Midbrain (tissue), 1 donor: ENCODE measurements around the gene LGALS9B.
"Not testable (repeated sequence)": the region's sequence is repeated elsewhere in the genome, so short reads cannot be mapped to it uniquely, and the experiment has no call there.

Experiments
- DNase-seq: peaks from one replicate; lab custom pipeline; 2025; lab: John Stamatoyannopoulos, UW

LGALS9B gene

DNA sequence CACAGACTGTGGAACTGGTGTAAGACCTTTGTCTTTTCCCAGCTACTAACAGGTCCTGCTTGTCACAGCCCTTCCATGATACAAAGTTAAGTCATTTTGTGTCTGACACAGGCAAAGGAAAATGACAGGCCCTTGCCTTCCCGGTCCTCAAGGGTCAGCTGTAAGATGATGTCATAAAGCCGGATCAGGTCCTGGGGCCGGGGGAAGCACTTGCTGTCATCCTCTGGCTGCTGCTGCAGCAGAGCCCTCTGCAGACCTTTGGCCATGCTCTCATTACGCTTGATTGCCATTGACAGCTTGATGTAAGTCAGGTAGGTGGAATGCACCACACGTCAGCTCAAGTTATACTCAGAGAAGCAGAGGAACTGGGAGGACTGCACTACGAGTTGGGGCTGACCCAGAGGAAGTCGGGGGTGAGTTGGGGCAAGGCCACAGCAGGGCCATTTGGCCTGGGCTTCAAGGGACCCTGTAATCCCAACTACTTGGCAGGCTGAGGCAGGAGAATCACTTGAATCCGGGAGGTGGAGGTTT lies 50.9 kb downstream of the LGALS9B start:
- not testable (repeated sequence) for DNase-seq

DNA sequence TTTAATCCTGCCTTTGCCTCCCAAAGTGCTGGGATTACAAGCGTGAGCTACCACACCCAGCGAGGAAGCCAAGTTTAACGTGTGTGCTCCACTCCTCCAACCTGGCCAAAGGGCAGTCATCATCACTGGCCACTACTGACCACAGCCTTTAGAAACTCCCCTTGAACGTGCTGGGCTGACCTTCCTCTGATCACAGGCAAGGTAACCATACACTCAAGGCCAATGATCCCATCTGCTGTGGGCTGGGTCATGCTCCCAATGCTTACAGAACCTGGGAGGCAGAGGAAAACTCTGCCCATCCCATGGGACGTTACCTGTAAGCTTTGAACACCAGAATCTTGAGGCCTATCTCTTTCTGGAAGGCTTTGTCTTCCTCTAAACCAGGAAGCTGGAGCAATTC lies 51.9 kb downstream of the LGALS9B start:
- not testable (repeated sequence) for DNase-seq

DNA sequence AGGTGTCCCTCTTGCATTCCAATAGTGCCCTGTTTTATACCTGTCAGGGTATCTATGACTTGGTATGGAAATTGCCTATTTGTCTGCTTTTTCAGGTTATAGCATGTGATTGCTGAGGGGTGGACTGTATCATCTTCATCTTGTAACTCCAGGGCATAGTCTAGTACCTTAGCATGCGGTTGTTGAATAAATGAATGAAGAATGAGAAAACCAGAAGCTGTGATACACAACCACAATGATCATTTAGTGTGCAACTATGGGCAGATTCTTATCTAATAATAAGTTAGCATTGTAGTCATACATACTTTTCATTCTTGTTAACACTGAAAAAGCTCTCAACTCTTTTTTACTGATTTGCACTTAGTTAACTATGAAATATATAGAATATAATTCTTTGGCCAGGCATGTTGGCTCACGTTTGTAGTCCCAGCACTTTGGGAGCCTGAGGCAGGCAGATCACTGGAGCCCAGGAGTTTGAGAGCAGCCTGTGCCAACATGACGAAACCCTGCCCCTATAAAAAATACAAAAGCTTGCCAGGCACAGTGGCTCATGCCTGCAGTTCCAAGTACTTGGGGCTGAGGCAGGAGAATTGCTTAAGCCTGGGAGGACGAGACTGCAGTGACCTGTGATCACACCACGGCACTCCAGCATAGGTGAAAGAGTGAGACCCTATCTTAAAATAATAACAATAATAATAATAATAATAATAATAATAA lies 65.9 kb downstream of the LGALS9B start:
- DNase-seq, result not testable (repeated sequence)

DNA sequence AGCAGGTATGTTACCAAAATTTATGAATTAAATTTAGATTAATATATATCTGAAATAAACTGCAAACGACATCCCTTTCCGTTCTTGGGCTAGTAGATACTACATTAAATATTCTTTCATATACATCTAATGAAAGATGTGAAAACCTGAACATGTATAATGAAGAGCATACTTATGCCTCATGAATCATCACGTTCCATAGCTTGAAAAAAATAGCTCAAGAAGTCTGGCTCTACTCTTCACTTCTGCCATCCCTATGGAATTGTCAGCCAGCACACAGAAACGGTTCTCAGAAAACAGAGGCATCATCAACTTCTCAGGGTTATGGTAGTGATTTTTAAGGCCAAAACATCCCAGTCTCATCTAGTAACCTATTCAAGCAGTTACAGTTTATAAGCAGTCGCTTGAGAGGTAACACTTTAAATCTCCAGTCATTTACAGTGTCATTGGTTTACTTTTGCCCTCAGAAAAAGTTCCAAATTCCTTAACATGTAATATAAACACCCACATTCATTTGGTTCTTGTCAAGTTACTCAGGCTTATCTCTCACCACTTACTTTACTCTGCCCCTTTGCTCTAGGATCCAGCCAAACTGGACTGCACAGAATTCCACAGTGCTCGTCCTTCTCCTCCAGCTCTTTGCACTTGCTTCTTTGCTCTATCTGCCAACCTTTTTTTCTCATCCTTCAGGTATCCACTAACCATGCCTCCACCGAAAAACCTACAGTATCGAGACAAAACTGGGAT lies 66.6 kb downstream of the LGALS9B start:
- DNase-seq, result not testable (repeated sequence)
